Neutrophil (primary cell): Measurements from ENCODE around the gene INTS14.
"Not testable (repeated sequence)": the region's sequence is repeated elsewhere in the genome, so short reads cannot be mapped to it uniquely, and the experiment has no call there.

Experiments used
- H3K27ac ChIP-seq: fragments of 200-600 bp; sonication (generic); 2 replicates; pipeline ENCODE4 v1.5.1; 2016; ENCODE audit warnings: mild to moderate bottlenecking, moderate library complexity
- H3K27me3 ChIP-seq: fragments of 200-600 bp; sonication (generic); 2 replicates; pipeline ENCODE4 v1.6.0; 2016; ENCODE audit warnings: mild to moderate bottlenecking
- H3K36me3 ChIP-seq: fragments of 200-600 bp; sonication (generic); 2 replicates; pipeline ENCODE4 v1.5.1; 2017
- H3K4me1 ChIP-seq, 2 experiments: fragments of 200-600 bp in 1 of 2; sonication (generic) in 1 of 2; 1 replicate in 1 of 2; 2 replicates in 1 of 2; pipeline versions ENCODE4 v1.5.1 to v1.6.1; 2013 to 2016; ENCODE audit warnings: low read depth in 1 of 2, low read length in 1 of 2, mild to moderate bottlenecking in 1 of 2, moderate library complexity in 1 of 2; ENCODE audit not compliant: control insufficient read depth in 1 of 2, insufficient read depth in 1 of 2
- H3K4me3 ChIP-seq, 2 experiments: fragments of 200-600 bp in 1 of 2; sonication (generic) in 1 of 2; 1 replicate in 1 of 2; 2 replicates in 1 of 2; pipeline ENCODE4 v1.5.1; 2013 to 2016; ENCODE audit warnings: low read depth in 1 of 2, low read length in 1 of 2, mild to moderate bottlenecking in 1 of 2, moderate library complexity in 1 of 2
- H3K9me3 ChIP-seq: fragments of 200-600 bp; sonication (generic); 2 replicates; pipeline ENCODE4 v1.5.1; 2016
- TF ChIP-seq, protein P1 (sequence below): fragments of 200-600 bp; sonication (generic); IDR thresholded peaks from 2 replicates; pipeline ENCODE4 v1.5.1; 2016; ENCODE audit warnings: antibody characterized with exemption

Gene INTS14

DNA sequence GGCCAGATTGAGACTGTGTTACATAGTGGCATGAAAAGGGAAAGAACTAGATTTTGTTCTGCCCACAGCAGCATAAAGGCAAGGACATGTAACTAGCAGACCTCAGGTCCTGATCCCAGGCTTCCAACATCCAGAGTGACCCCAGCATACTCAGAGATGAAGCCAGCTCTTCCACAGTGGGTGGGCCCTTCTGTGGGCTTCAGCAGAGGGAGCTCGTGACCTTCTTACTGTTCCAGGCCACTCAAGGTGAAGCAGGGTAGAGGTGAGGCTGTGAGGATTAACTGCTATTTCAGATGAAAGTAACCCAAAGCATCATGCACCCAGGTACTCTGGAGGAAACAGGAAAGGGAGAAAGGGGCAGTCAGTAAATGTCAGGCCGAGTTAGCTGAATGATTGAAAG, 9.9 kb upstream of the INTS14 start:
- Histone ChIP-seq H3K27me3 (no peaks in the 10 kb centered on the region), H3K36me3 (no peaks in the 10 kb centered on the region)
- TF ChIP-seq, protein P1, sequence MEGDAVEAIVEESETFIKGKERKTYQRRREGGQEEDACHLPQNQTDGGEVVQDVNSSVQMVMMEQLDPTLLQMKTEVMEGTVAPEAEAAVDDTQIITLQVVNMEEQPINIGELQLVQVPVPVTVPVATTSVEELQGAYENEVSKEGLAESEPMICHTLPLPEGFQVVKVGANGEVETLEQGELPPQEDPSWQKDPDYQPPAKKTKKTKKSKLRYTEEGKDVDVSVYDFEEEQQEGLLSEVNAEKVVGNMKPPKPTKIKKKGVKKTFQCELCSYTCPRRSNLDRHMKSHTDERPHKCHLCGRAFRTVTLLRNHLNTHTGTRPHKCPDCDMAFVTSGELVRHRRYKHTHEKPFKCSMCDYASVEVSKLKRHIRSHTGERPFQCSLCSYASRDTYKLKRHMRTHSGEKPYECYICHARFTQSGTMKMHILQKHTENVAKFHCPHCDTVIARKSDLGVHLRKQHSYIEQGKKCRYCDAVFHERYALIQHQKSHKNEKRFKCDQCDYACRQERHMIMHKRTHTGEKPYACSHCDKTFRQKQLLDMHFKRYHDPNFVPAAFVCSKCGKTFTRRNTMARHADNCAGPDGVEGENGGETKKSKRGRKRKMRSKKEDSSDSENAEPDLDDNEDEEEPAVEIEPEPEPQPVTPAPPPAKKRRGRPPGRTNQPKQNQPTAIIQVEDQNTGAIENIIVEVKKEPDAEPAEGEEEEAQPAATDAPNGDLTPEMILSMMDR = no peak

GRCh38 chr15:65619626-65620290, 8.8 kb upstream of the INTS14 start:
- Histone ChIP-seq H3K4me1 (no peaks in the 10 kb centered on the region), H3K27ac (no peak overlapping the region), H3K4me3 (no peak overlapping the region), H3K27me3 (no peaks in the 10 kb centered on the region), H3K9me3 (no peaks in the 10 kb centered on the region), H3K36me3 (no peaks in the 10 kb centered on the region)
- TF ChIP-seq, protein P1 = no peak

More for the DNA sequence above, 9.9 kb upstream of the INTS14 start:
- Histone ChIP-seq H3K4me3 (no peak overlapping the region), H3K4me1 (no peaks in the 10 kb centered on the region), H3K27ac (no peak overlapping the region), H3K9me3 (no peaks in the 10 kb centered on the region)

- TF ChIP-seq, protein P1 = no peak
- H3K27ac ChIP-seq = no peak overlapping the region
- H3K36me3 ChIP-seq = no peaks in the 10 kb centered on the region
- H3K4me3 ChIP-seq = no peak overlapping the region
- no peaks in the 10 kb centered on the region for H3K9me3 ChIP-seq
- no peaks in the 10 kb centered on the region for H3K4me1 ChIP-seq
- no peaks in the 10 kb centered on the region for H3K27me3 ChIP-seq
Observed at GRCh38 chr15:65618560-65619109, 7.7 kb upstream of the INTS14 start.

- H3K27ac ChIP-seq, H3K36me3 ChIP-seq, H3K4me1 ChIP-seq, H3K9me3 ChIP-seq, H3K4me3 ChIP-seq, H3K27me3 ChIP-seq: not testable (repeated sequence)
Observed at GRCh38 chr15:65615887-65616286, 5.0 kb upstream of the INTS14 start.

DNA sequence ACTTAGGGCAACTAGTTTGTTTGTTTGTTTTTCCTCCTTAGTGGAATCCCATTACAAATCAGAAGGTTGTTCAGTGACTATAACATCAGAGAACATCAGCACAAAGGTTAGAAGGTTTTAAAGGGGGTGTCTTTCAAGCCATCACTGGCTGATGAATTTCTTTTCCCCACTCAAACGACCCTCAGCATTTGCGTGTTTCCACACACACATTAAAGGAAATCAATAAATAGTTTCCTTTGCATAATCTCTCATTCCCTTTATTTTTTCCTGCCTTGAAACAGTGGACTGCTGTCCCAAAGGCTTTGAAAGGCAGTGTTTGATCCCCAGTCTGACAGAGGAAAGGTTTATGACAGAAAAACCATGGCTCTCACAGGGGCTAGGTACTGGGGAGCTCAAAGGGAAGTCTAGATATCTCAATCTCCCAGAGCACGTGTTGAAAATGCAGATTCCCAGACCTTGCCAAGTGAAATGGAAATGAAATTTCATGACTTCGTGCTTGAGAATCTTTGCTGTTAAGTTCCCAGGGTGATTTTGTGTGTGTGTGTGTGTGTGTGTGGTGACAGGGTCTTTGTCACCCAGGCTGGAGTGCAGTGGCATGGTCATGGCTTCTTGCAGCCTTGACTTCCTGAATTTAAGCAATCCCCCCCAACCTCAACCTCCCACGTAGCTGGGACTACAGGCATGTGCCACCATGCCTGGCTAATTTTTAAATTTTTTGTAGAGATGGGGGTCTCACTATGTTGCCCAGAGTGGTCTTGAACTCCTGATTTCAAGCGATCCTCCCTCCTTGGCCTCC, 2.2 kb upstream of the INTS14 start:
- no peaks in the 10 kb centered on the region for H3K9me3 ChIP-seq
- no peaks in the 10 kb centered on the region for H3K27me3 ChIP-seq
- H3K27ac ChIP-seq = no peak overlapping the region
- H3K36me3 ChIP-seq = no peaks in the 10 kb centered on the region
- TF ChIP-seq, protein P1 = no peak
- H3K4me1 ChIP-seq = peaks cover 13% of the 10 kb centered on the region in 2 experiments
- no peak overlapping the region for H3K4me3 ChIP-seq

DNA sequence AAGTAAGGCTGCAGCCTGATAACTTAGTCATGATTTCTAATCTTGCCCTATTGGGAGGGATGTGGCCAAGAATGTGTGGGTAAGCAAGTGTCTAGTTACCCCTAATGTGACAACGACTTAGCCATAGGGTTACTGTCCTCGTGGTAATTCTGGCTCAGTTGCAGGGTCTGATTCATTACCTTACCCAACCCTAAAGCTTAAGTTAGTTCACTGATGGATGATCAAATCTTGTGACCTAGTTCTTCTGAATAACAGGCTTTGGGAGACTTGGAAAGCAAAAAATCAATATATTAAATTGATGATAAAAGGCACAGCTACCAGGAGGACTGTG, 1.6 kb upstream of the INTS14 start:
- H3K9me3 ChIP-seq = no peaks in the 10 kb centered on the region
- no peaks in the 10 kb centered on the region for H3K27me3 ChIP-seq
- no peaks in the 10 kb centered on the region for H3K36me3 ChIP-seq
- H3K4me1 ChIP-seq = peaks cover 13% of the 10 kb centered on the region in 2 experiments
- TF ChIP-seq, protein P1 = no peak
- no peak overlapping the region for H3K27ac ChIP-seq
- H3K4me3 ChIP-seq = no peak overlapping the region
